GM12878 (cell line): ENCODE measurements around the gene NEK11. TPM values are rescaled to one million over a fixed set of nuclear protein-coding genes. Genes with fewer than 3 reads are reported as not detected.

Experiments used
- ATAC-seq: fragments of 200-7000 bp; cut with Tn5 transposase; 3 replicates; pipeline ENCODE4 v1.9.1; 2020; ENCODE audit warnings: mild to moderate bottlenecking, moderate library complexity
- BruUV-seq: library from RNA; stranded (reverse); fragments of 400-500 nt; replicated peaks from 2 replicates; lab custom pipeline; 2021; lab: Mats Ljungman, UMichigan
- CTCF ChIA-PET: fragments of 300-600 bp; sonication (Branson Sonifier 250); formaldehyde crosslinking; extraction: SDS; loops from one replicate; lab custom pipeline; 2021; ENCODE audit warnings: inconsistent platforms; lab: Yijun Ruan, JAX
- POLR2A ChIA-PET: fragments of 350-600 bp; formaldehyde crosslinking; extraction: SDS; loops from one replicate; lab custom pipeline; 2021; ENCODE audit warnings: inconsistent platforms; lab: Charles Lee
- RAD21 ChIA-PET: fragments of 300-600 bp; sonication (Branson Sonifier 250); formaldehyde crosslinking; loops from one replicate; lab custom pipeline; 2023; ENCODE audit warnings: antibody characterized with exemption; ENCODE audit not compliant: unreplicated experiment; lab: Charles Lee
- SMC1A ChIA-PET: fragments of 300-600 bp; sonication (Branson Sonifier 250); formaldehyde crosslinking; loops from one replicate; lab custom pipeline; 2023; ENCODE audit not compliant: unreplicated experiment, uncharacterized antibody; lab: Charles Lee
- DNase-seq: peaks from one replicate; pipeline ENCODE4 v3.0.0-alpha.2; 2011; ENCODE audit warnings: low read depth, low spot score
- FAIRE-seq: peaks from 3 replicates; lab custom pipeline; 2011; peaks lifted over from hg19 to GRCh38; lab: Jason Lieb, UNC
- H2AFZ ChIP-seq: 2 replicates; pipeline ENCODE4 v1.6.0; 2011; ENCODE audit warnings: low read depth, low read length, control low read depth; ENCODE audit not compliant: control insufficient read depth
- H3K27ac ChIP-seq: 2 replicates; pipeline ENCODE4 v1.5.1; 2011; ENCODE audit warnings: control low read depth; ENCODE audit not compliant: control insufficient read depth, insufficient read depth
- H3K27me3 ChIP-seq, 2 experiments: replicated peaks in 1 of 2; 2 replicates each; pipeline versions ENCODE4 v1.6.0 to v1.6.1; 2011; ENCODE audit warnings: low read length in 1 of 2; ENCODE audit not compliant: control insufficient read depth in 2 of 2, insufficient read depth in 2 of 2
- H3K36me3 ChIP-seq, 2 experiments: 2 replicates each; pipeline ENCODE4 v1.5.1; 2011; ENCODE audit warnings: low read length in 1 of 2; ENCODE audit not compliant: control insufficient read depth in 2 of 2, insufficient read depth in 2 of 2
- H3K4me1 ChIP-seq: 2 replicates; pipeline ENCODE4 v1.6.1; 2011; ENCODE audit warnings: mild to moderate bottlenecking, low read length, moderate library complexity, mixed read lengths; ENCODE audit not compliant: control insufficient read depth, insufficient read depth
- H3K4me2 ChIP-seq: 2 replicates; pipeline ENCODE4 v1.6.0; 2011; ENCODE audit warnings: control low read depth; ENCODE audit not compliant: control insufficient read depth, insufficient read depth
- H3K4me3 ChIP-seq: fragments of 200-600 bp; sonication (generic); 2 replicates; pipeline ENCODE4 v1.5.1; 2016
- H3K79me2 ChIP-seq: 2 replicates; pipeline ENCODE4 v1.6.0; 2011; ENCODE audit warnings: low read length; ENCODE audit not compliant: control insufficient read depth, insufficient read depth
- H3K9ac ChIP-seq: 2 replicates; pipeline ENCODE4 v1.8.0; 2011; ENCODE audit warnings: low read length, control low read depth, mixed read lengths; ENCODE audit not compliant: control insufficient read depth, insufficient read depth
- H3K9me3 ChIP-seq: replicated peaks from 3 replicates; pipeline ENCODE4 v1.5.1; 2011; ENCODE audit warnings: mild to moderate bottlenecking, low read length; ENCODE audit not compliant: control insufficient read depth, insufficient read depth
- H4K20me1 ChIP-seq: 2 replicates; pipeline ENCODE4 v1.6.0; 2011; ENCODE audit not compliant: control insufficient read depth, insufficient read depth
- CHD1 ChIP-seq: IDR thresholded peaks from 2 replicates; pipeline ENCODE4 v1.6.1; 2012; ENCODE audit warnings: low read depth, low read length, improper control_type of control experiment
- E2F8 ChIP-seq: fragments of 450-650 bp; IDR thresholded peaks from 2 replicates; pipeline ENCODE4 v1.6.1; 2018; ENCODE audit warnings: mild to moderate bottlenecking, low read depth, moderate library complexity; ENCODE audit not compliant: partially characterized antibody
- EP300 ChIP-seq, 2 experiments: fragments of 150-350 bp in 1 of 2; IDR thresholded peaks; 2 replicates each; pipeline ENCODE4 v1.6.1; 2011 to 2012; ENCODE audit warnings: low read depth in 2 of 2, low read length in 2 of 2, borderline replicate concordance in 1 of 2, improper control_type of control experiment in 1 of 2, inconsistent platforms in 1 of 2; ENCODE audit not compliant: control insufficient read depth in 1 of 2
- EZH2 ChIP-seq: IDR thresholded peaks from 2 replicates; pipeline ENCODE4 v1.6.1; 2012; ENCODE audit warnings: low read depth, mild to moderate bottlenecking, control low read depth, inconsistent platforms, low read length, borderline replicate concordance; ENCODE audit not compliant: control insufficient read depth
- MYC ChIP-seq: IDR thresholded peaks from 2 replicates; pipeline ENCODE4 v1.6.1; 2011; ENCODE audit warnings: mild to moderate bottlenecking, low read length, moderate library complexity, inconsistent platforms; ENCODE audit not compliant: insufficient read depth, insufficient replicate concordance, insufficient read length, severe bottlenecking
- PML ChIP-seq: IDR thresholded peaks from 2 replicates; pipeline ENCODE4 v1.6.1; 2012; ENCODE audit warnings: low read length, inconsistent platforms
- RB1 ChIP-seq: fragments of 450-650 bp; formaldehyde crosslinking; IDR thresholded peaks from 2 replicates; pipeline ENCODE4 v1.6.1; 2017; ENCODE audit warnings: mild to moderate bottlenecking, borderline replicate concordance
- SMAD1 ChIP-seq: fragments of 450-650 bp; IDR thresholded peaks from 2 replicates; pipeline ENCODE4 v1.6.1; 2018; ENCODE audit warnings: mild to moderate bottlenecking, low read depth; ENCODE audit not compliant: partially characterized antibody
- WGBS: methylation state at CpG from one replicate; pipeline ENCODE4 v1.1.6; 2016; ENCODE audit warnings: low lambda C conversion rate; ENCODE audit not compliant: insufficient replicate concordance, insufficient coverage; ENCODE audit errors: missing lambda C conversion rate; 5-methylcytosine and 5-hydroxymethylcytosine counted together
- in situ Hi-C: fragments of 300-500 bp; cut with MboI; formaldehyde crosslinking; loops from 9 replicates; pipeline ENCODE4 v1.14.3; 2018; ENCODE audit warnings: mixed read lengths
- intact Hi-C: fragments of 100-400 bp; cut with micrococcal nuclease; formaldehyde crosslinking; loops from one replicate; pipeline ENCODE4 v1.14.2; 2022; ENCODE audit not compliant: unreplicated experiment
- polyA plus RNA-seq, 11 experiments: library from polyadenylated mRNA; depleted of rRNA in 4 of 11; unstranded in 6 of 11; stranded (reverse) in 5 of 11; fragments of >200 nt; fragmentation: Nextera tagmentation in 4 of 11; fragmentation: Illumina TruSeq in 1 of 11; extraction: Ambion mirVana in 4 of 11; extraction: Trizol in 1 of 11; gene quantifications; 1 replicate in 1 of 11; 2 replicates in 10 of 11; pipeline versions ENCODE4 v1.2.1 to v1.2.3, GENCODE V29; 2011 to 2016; ENCODE audit warnings: inconsistent platforms in 2 of 11, missing spikeins in 2 of 11, low read depth in 1 of 11
- total RNA-seq, 4 experiments: library from RNA; depleted of rRNA in 3 of 4; stranded (reverse); fragments of >200 nt in 3 of 4; fragmentation: Illumina TruSeq in 1 of 4; extraction: Trizol in 1 of 4; gene quantifications; 2 replicates each; pipeline versions ENCODE4 v1.2.1 to v1.2.3, GENCODE V29; 2013 to 2021
- TF ChIP-seq, protein P1 (sequence below): IDR thresholded peaks from 2 replicates; pipeline ENCODE4 v1.6.1; 2012; ENCODE audit warnings: low read depth, low read length, improper control_type of control experiment

NEK11 gene
- total and polyA plus RNA-seq, 10 of the 15 experiments (the other 5 are each of a cell fraction or from before 2014, with no cell fraction given), result 0.05 to 0.94 (median 0.36) TPM; not detected in 1

- no peak for FAIRE-seq
- CTCF ChIA-PET, result interaction anchor here (0.6 kb wide), 1 partner anchor 496 kb away, joined by 3 read pairs; no protein-coding TSS in a partner anchor
Measured at GRCh38 chr3:131075632-131076328, 49.1 kb downstream of the NEK11 start.

More at GRCh38 chr3:131075632-131076328, 49.1 kb downstream of the NEK11 start:
- POLR2A ChIA-PET, result interaction anchor here (0.6 kb wide), 1 partner anchor 861 kb away, joined by 3 read pairs; no protein-coding TSS in a partner anchor
- no peaks in the 10 kb centered on the region; the same call in 1 of the 2 replicates for H3K4me1 ChIP-seq
- H3K36me3 ChIP-seq, result no peaks in the 10 kb centered on the region
- SMC1A ChIA-PET, result no interaction called here
- RAD21 ChIA-PET, result no interaction called here
- H3K9me3 ChIP-seq, result no peaks in the 10 kb centered on the region
- in situ Hi-C loops, result no loop called here
- no peak overlapping the region for H3K4me2 ChIP-seq
- no peak overlapping the region for H2AFZ ChIP-seq
- H3K27ac ChIP-seq, result no peak overlapping the region
- no peak overlapping the region for H3K9ac ChIP-seq
- H4K20me1 ChIP-seq, result no peaks in the 10 kb centered on the region
- no TSS peak for BruUV-seq
- TF ChIP-seq CHD1 (no peak), PML (no peak), SMAD1 (no peak), EZH2 (no peak), EP300 (IDR thresholded peaks at IDR 0.05; ENCODE audit: borderline replicate concordance in 1 of 2, control insufficient read depth in 1 of 2, low read depth in 2 of 2, low read length in 2 of 2) (no peak), RB1 (no peak), MYC (no peak), E2F8 (no peak)
- TF ChIP-seq, protein P1, sequence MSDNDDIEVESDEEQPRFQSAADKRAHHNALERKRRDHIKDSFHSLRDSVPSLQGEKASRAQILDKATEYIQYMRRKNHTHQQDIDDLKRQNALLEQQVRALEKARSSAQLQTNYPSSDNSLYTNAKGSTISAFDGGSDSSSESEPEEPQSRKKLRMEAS, result no peak
- TF ChIP-seq, all 136 proteins: peak for 0
- 23% methylated on average over 4 of the region's 4 CpGs for WGBS
- Histone ChIP-seq H3K79me2 (no peaks in the 10 kb centered on the region), H3K27me3 (no peaks in the 10 kb centered on the region), H3K4me3 (no peak overlapping the region)
- DNase-seq (no peak), ATAC-seq (peak; percentile 51)
- intact Hi-C loops, result no loop called here
